ENCODE results near the gene SLC17A2. TPM values are rescaled to one million over a fixed set of nuclear protein-coding genes. Genes with fewer than 3 reads are reported as not detected.
A peak's percentile ranks its signal among the peaks of the same experiment; 100 is the strongest.

Gene SLC17A2
- total and polyA plus RNA-seq, 2 of the 13 experiments (the other 11 are each of a cell fraction or from before 2014, with no cell fraction given) = 11.2 to 32.4 TPM

DNA sequence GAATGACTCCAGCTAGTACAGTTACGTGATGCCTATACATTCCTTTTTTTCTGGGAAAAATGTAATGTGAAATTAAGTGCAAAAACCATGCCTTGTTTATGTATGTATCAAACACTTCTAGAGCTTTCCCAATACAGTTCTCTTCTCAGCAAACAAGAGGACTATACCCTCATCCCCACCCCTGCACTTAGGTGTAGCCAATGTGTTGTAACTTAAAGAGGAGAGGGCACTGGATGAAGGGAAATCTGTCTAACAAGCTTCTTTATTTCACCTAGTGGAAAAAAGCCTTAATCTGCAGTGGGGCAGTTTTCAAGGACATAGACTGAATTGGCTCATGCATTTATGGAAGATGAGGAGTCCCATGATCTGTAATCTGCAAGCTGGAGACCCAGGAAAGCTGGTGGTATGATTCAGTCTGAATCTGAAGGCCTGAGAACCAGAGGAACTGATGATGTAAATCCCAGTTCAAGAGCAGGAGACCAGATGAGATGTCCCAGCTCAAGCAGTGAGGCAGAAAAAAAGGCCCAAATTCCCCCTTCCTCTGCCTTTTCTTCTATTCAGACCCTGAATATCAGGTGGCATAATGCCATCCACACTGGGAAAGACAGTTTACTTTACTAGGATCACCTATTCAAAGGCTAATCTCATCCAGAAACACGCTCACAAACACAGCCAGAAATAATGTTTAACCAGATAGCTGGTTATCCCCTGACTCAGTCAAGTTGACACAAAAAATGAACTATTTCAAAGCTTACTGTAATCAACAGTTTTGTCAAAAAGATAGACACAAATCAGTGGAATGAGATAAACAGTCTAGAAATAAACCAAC is 30.7 kb downstream of the SLC17A2 start (continued):
- TF ChIP-seq, protein P1, sequence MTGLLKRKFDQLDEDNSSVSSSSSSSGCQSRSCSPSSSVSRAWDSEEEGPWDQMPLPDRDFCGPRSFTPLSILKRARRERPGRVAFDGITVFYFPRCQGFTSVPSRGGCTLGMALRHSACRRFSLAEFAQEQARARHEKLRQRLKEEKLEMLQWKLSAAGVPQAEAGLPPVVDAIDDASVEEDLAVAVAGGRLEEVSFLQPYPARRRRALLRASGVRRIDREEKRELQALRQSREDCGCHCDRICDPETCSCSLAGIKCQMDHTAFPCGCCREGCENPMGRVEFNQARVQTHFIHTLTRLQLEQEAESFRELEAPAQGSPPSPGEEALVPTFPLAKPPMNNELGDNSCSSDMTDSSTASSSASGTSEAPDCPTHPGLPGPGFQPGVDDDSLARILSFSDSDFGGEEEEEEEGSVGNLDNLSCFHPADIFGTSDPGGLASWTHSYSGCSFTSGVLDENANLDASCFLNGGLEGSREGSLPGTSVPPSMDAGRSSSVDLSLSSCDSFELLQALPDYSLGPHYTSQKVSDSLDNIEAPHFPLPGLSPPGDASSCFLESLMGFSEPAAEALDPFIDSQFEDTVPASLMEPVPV (CRISPR knock-in tag; IDR thresholded peaks at IDR 0.05) = no peak
- TF ChIP-seq, protein P2, sequence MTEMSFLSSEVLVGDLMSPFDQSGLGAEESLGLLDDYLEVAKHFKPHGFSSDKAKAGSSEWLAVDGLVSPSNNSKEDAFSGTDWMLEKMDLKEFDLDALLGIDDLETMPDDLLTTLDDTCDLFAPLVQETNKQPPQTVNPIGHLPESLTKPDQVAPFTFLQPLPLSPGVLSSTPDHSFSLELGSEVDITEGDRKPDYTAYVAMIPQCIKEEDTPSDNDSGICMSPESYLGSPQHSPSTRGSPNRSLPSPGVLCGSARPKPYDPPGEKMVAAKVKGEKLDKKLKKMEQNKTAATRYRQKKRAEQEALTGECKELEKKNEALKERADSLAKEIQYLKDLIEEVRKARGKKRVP (CRISPR knock-in tag; IDR thresholded peaks at IDR 0.05) = peak in 1 of 2 experiments; percentile 89; a peak in 2 of 4 replicates
- TF ChIP-seq ZNF331 (CRISPR knock-in tag; IDR thresholded peaks at IDR 0.05) (peak; percentile 59; the same call in 1 of the 2 replicates), MZF1 (CRISPR knock-in tag; IDR thresholded peaks at IDR 0.05; ENCODE audit: borderline replicate concordance) (no peak), GATAD2A (CRISPR knock-in tag; IDR thresholded peaks at IDR 0.05) (peak; percentile 82), ZMAT3 (CRISPR knock-in tag; conservative IDR thresholded peaks at IDR 0.05) (peak; percentile 40; the same call in 1 of the 2 replicates)
- TF ChIP-seq, protein P3, sequence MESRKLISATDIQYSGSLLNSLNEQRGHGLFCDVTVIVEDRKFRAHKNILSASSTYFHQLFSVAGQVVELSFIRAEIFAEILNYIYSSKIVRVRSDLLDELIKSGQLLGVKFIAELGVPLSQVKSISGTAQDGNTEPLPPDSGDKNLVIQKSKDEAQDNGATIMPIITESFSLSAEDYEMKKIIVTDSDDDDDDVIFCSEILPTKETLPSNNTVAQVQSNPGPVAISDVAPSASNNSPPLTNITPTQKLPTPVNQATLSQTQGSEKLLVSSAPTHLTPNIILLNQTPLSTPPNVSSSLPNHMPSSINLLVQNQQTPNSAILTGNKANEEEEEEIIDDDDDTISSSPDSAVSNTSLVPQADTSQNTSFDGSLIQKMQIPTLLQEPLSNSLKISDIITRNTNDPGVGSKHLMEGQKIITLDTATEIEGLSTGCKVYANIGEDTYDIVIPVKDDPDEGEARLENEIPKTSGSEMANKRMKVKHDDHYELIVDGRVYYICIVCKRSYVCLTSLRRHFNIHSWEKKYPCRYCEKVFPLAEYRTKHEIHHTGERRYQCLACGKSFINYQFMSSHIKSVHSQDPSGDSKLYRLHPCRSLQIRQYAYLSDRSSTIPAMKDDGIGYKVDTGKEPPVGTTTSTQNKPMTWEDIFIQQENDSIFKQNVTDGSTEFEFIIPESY (CRISPR knock-in tag; IDR thresholded peaks at IDR 0.05) = no peak
- TF ChIP-seq, protein P4, sequence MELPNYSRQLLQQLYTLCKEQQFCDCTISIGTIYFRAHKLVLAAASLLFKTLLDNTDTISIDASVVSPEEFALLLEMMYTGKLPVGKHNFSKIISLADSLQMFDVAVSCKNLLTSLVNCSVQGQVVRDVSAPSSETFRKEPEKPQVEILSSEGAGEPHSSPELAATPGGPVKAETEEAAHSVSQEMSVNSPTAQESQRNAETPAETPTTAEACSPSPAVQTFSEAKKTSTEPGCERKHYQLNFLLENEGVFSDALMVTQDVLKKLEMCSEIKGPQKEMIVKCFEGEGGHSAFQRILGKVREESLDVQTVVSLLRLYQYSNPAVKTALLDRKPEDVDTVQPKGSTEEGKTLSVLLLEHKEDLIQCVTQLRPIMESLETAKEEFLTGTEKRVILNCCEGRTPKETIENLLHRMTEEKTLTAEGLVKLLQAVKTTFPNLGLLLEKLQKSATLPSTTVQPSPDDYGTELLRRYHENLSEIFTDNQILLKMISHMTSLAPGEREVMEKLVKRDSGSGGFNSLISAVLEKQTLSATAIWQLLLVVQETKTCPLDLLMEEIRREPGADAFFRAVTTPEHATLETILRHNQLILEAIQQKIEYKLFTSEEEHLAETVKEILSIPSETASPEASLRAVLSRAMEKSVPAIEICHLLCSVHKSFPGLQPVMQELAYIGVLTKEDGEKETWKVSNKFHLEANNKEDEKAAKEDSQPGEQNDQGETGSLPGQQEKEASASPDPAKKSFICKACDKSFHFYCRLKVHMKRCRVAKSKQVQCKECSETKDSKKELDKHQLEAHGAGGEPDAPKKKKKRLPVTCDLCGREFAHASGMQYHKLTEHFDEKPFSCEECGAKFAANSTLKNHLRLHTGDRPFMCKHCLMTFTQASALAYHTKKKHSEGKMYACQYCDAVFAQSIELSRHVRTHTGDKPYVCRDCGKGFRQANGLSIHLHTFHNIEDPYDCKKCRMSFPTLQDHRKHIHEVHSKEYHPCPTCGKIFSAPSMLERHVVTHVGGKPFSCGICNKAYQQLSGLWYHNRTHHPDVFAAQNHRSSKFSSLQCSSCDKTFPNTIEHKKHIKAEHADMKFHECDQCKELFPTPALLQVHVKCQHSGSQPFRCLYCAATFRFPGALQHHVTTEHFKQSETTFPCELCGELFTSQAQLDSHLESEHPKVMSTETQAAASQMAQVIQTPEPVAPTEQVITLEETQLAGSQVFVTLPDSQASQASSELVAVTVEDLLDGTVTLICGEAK (IDR thresholded peaks at IDR 0.05) = no peak
- TF ChIP-seq, protein P4 (CRISPR knock-in tag; IDR thresholded peaks at IDR 0.05) = no peak
